GM12865 (cell line): ENCODE measurements around the gene KIAA0040.

Experiments used
- DNase-seq: peaks from one replicate; pipeline ENCODE4 v3.0.0; 2010; ENCODE audit warnings: low read depth
- H3K4me3 ChIP-seq: 2 replicates; pipeline ENCODE4 v1.5.1; 2011; ENCODE audit warnings: mild to moderate bottlenecking, low read depth, low read length, control low read depth
- CTCF ChIP-seq: IDR thresholded peaks from 2 replicates; pipeline ENCODE4 v1.5.1; 2011; ENCODE audit warnings: low read length, control low read depth, low read depth, inconsistent platforms; ENCODE audit not compliant: insufficient read depth; ENCODE audit errors: missing control alignments

KIAA0040 gene

GRCh38 chr1:175221557-175222175, 29.1 kb upstream of the KIAA0040 start:
- H3K4me3 ChIP-seq: no peak overlapping the region
- no peak for DNase-seq

GRCh38 chr1:175220853-175221556, 28.4 kb upstream of the KIAA0040 start:
- no peak for TF ChIP-seq CTCF
- H3K4me3 ChIP-seq: no peak overlapping the region
- DNase-seq: no peak

More at GRCh38 chr1:175221557-175222175, 29.1 kb upstream of the KIAA0040 start:
- no peak for TF ChIP-seq CTCF

- no peak overlapping the region for H3K4me3 ChIP-seq
Measured at GRCh38 chr1:175219774-175220173, 27.2 kb upstream of the KIAA0040 start.

GRCh38 chr1:175218786-175219434, 26.3 kb upstream of the KIAA0040 start:
- TF ChIP-seq CTCF: no peak
- no peak overlapping the region for H3K4me3 ChIP-seq
- no peak for DNase-seq

More at GRCh38 chr1:175219774-175220173, 27.2 kb upstream of the KIAA0040 start:
- no peak for TF ChIP-seq CTCF
- DNase-seq: no peak

GRCh38 chr1:175217721-175218531, 25.4 kb upstream of the KIAA0040 start:
- no peak overlapping the region for H3K4me3 ChIP-seq
- no peak for DNase-seq
- TF ChIP-seq CTCF: no peak

- no peak for TF ChIP-seq CTCF
- H3K4me3 ChIP-seq: no peak overlapping the region
- DNase-seq: no peak
Measured at GRCh38 chr1:175216444-175216843, 23.9 kb upstream of the KIAA0040 start.
